ENCODE data around the gene IQCM.

DNA sequence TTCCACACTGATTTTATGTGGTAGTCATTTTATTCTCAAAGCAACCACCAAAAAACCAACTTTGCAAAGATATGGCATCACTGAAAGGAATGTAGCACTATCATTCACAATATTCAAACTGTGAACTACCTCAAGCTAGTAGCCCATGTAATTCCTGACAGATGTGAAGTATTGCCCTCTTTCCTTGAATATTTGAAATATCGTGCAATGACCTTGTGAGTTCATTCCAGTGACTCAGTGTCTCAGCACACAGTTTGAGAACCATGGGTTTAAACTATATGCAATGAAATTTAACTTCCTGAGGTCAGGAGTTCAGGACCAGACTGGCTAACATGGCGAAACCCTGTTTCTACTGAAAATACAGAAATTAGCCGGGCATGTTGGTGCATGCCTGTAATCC is 20.9 kb upstream of the IQCM start:
- TF ChIP-seq YY1 (IDR thresholded peaks at IDR 0.05; ENCODE audit: insufficient read depth, insufficient read length): no peak
- no peak for TF ChIP-seq ZNF274 (IDR thresholded peaks at IDR 0.05; ENCODE audit: low read depth, low read length)

Data from NT2/D1 (cell line).